Measurements from ENCODE around the gene ARHGAP31.
A peak's percentile ranks its signal among the peaks of the same experiment; 100 is the strongest.
"Not testable (repeated sequence)": the region's sequence is repeated elsewhere in the genome, so short reads cannot be mapped to it uniquely, and the experiment has no call there.

ARHGAP31 gene

GRCh38 chr3:119293871-119294695 lies at the start of gene ARHGAP31:
TSS of gene ARHGAP31 (plus strand) at chr3:119294383. CDS start at chr3:119294905, 522 bp downstream.
- peak; percentile 78 to 86 for DNase-seq (ENCODE audit: low read depth in 2 of 2)

- DNase-seq (ENCODE audit: low read depth in 2 of 2) = no peak
Observed at GRCh38 chr3:119245778-119246177, 48.4 kb upstream of the ARHGAP31 start.

DNA sequence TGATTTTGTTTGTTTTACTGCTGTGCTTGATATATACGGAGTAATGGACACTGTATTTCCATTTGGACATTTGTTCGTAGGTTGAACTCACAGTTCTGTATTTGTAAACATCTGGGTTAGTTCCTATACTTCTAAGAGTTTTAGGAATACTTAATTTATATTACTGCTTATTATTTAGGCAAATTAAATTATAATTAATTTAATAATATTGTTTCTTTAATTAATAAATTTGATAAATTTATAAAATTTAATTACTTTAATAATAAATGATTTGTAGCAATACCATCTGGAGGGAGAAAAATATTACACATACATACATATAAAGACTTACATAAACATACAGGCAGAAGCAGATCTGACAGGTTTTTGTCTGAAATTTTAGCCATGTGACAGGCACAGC lies 39.0 kb upstream of the ARHGAP31 start:
- no peak for DNase-seq (ENCODE audit: low read depth in 2 of 2)

DNA sequence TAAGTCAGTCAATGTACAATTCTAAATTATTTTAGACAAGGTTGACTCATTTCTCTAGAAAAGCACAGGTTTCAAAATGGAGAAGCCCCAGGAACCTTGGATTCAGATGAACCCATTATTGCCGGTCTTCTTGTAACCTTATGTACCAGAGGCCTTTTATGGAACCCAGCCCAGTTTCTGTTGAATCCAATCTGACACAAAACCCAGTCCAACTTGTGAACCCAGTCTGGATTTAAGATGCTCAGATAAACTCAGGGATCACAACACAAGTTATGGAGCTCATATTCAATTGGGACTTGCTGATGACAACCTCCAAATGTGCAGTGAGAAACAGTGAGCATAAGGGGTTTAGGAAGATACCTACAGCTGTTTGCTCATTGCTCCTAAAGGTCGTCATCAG lies 37.1 kb upstream of the ARHGAP31 start:
- no peak for DNase-seq (ENCODE audit: low read depth in 2 of 2)

DNA sequence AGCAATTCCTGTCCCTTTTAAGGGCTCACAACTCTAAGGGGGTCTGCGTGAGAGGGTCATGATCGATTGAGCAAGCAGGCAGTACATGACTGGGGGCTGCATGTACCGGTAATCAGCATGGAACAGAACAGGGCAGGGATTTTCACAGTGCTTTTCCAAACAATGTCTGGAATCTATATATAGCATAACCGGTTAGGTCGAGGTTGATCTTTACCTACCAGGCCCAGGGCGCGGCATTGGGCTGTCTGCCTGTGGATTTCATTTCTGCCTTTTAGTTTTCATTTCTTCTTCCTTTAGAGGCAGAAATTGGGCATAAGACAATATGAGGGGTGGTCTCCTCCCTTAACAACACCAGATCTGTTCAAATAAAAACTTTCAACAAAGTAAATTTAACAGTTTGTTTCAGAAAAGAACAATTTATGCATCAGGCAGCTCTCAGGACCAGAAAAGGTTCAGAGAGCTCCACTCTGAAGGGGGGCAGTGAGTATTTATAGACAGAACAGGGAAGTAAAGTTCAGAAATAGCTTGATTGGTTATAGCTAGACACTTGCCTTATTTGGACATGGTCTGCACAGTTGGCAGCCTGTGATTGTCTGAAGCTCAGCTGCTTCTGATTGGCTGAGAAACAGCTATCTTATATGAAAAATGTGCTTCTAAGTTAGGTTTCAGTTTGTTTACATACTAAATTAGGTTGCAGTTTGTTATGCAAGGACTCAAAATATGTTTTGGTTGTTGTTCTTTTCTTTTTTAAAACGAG lies 36.4 kb upstream of the ARHGAP31 start:
- no peak for DNase-seq (ENCODE audit: low read depth in 2 of 2)

- no peak for DNase-seq (ENCODE audit: low read depth in 2 of 2)
Observed at GRCh38 chr3:119258915-119259314, 35.3 kb upstream of the ARHGAP31 start.

GRCh38 chr3:119259821-119260220 lies 34.4 kb upstream of the ARHGAP31 start:
- DNase-seq (ENCODE audit: low read depth in 2 of 2) = no peak

- no peak for DNase-seq (ENCODE audit: low read depth in 2 of 2)
Observed at GRCh38 chr3:119261055-119261454, 33.1 kb upstream of the ARHGAP31 start.

DNA sequence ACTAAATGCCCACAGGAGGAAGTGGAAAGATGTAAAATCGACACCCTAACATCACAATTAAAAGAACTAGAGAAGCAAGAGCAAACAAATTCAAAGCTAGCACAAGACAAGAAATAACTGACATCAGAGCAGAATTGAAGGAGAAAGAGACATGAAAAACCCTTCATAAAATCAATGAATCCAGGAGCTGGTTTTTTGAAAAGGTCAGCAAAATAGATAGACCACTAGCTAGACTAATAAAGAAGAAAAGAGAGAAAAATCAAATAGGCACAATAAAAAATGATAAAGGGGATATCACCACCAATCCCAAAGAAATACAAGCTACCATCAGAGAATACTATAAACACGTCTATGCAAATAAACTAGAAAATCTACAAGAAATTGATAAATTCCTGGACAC lies 24.0 kb upstream of the ARHGAP31 start:
- DNase-seq (ENCODE audit: low read depth in 2 of 2) = not testable (repeated sequence)

GRCh38 chr3:119276680-119277079 lies 17.5 kb upstream of the ARHGAP31 start:
- DNase-seq (ENCODE audit: low read depth in 2 of 2) = no peak

DNA sequence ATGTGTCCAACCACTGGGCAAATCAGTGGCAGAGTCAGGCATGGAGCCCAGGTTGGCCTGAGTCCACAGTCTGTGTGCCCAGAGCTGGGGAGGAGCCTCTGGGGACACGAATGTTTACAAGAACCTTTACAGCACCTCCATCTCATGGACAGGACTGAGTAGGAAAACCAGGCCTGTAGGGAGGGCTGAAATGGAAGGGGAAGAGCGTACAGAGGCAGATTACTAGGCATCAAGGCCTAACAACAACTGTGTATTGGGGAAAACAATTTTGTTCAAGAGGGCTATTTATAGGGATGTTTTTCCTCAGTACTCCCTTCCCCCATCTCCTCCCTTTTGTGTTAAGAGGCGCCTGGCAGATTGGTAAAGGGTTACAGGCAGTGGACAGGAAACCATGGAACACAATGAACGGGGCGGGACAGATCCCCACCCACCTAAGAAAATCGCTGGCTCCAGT lies 15.1 kb upstream of the ARHGAP31 start:
- no peak for DNase-seq (ENCODE audit: low read depth in 2 of 2)

GRCh38 chr3:119279584-119280243 lies 14.5 kb upstream of the ARHGAP31 start:
- no peak for DNase-seq (ENCODE audit: low read depth in 2 of 2)

GRCh38 chr3:119288669-119289403 lies 5.3 kb upstream of the ARHGAP31 start:
- no peak for DNase-seq (ENCODE audit: low read depth in 2 of 2)

- no peak for DNase-seq (ENCODE audit: low read depth in 2 of 2)
Observed at GRCh38 chr3:119289404-119289770, 4.8 kb upstream of the ARHGAP31 start.

GRCh38 chr3:119290613-119291012 lies 3.6 kb upstream of the ARHGAP31 start:
- no peak for DNase-seq (ENCODE audit: low read depth in 2 of 2)

DNA sequence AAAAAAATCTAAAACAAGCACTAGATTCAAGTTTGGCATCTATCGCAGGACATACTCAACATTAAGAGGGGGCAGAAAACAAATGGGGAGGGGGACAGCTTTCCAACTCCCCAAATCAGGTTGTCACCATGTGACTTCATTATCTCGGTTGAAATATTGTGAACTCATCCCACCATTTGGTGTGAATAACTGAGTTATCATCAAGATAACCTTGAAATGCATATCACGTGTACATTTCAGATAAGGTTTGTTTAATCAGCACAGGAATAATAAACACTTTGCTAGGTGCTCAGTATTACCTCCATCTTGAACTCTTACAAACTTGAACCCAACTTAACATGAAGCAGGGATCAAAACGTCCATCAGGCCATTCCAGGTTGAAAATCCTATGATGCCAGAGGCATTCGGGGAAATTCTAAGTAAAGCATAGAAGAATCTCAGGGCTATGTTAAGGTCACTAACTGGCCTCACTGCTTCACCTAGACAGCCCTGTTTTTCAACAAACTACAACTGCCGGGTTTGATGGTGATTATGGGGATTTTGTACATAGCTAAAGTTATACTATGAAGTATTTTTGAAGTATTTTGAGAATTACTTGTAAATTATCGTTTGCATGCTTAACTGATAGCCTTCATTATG lies 3.0 kb upstream of the ARHGAP31 start:
- no peak for DNase-seq (ENCODE audit: low read depth in 2 of 2)

- no peak for DNase-seq (ENCODE audit: low read depth in 2 of 2)
Observed at GRCh38 chr3:119292666-119293065, 1.5 kb upstream of the ARHGAP31 start.

GRCh38 chr3:119293105-119293870 lies 895 bp upstream of the ARHGAP31 start:
- DNase-seq (ENCODE audit: low read depth in 2 of 2) = no peak

GRCh38 chr3:119294696-119295671 lies 801 bp downstream of the ARHGAP31 start:
- DNase-seq (ENCODE audit: low read depth in 2 of 2) = peak; percentile 46 to 66
